Measurements from ENCODE around the gene ZC3H6.
"Not testable (repeated sequence)": the region's sequence is repeated elsewhere in the genome, so short reads cannot be mapped to it uniquely, and the experiment has no call there.

The ZC3H6 gene

GRCh38 chr2:112340475-112341267, 65.3 kb downstream of the ZC3H6 start:
- DNase-seq, result no peak

DNA sequence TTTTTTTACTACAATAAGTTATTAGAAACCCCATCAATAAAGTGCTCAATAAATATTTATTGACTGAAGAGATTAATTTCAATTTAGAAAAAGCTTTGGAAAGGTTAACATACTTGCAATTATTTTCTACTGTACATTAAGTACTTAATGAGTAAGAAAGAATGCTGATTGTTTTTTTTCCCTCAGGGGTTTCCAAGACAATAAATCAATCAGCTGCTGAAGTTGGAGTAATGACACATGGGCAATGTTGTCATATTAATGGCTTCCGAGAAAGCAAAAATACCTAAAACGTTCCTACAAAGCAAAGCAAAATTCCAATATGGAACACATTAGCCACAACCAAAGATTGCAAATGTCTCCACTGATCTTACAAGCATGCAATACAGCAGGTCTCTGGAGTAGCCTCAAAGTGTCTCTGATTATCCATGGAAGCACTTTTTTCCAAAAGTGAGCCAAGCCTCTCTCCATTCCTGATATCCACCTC, 66.7 kb downstream of the ZC3H6 start:
- no peak for DNase-seq

DNA sequence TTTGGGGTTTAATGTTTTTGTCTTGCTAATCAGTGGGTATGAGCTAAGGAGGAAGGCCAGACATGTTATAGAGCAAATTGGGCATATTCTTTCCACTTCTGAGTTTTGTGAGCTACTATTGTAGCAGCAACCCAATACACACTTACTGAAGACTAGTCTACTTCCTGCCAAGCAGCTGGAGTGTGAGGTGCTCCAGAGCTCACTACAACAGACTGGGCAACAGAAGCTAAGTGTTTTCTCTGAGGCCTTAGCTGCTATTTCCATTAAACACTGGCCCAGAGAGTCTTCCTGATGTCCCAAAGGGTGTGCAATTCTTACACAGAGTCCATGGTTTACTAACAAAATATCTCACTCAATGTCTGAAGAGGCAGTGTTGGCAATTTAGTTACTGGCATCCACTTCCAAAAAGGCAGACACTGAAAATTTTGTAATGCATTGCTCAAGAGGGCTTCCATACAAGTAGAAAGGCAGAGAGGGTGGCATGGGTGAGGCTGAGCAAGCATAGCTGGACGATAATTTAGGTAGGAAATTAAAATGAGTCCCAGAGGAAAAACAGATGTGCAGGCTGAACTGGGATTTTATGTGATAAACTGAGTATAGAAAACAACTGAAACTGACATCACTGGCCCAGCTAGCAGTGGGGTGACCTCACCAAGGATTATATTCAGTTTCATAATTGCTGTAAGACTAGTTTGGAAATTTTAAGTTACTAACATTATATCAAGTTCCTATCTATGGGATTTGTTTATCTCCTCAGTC, 68.6 kb downstream of the ZC3H6 start:
- DNase-seq, result no peak

GRCh38 chr2:112345030-112346027, 69.9 kb downstream of the ZC3H6 start:
- no peak for DNase-seq

DNA sequence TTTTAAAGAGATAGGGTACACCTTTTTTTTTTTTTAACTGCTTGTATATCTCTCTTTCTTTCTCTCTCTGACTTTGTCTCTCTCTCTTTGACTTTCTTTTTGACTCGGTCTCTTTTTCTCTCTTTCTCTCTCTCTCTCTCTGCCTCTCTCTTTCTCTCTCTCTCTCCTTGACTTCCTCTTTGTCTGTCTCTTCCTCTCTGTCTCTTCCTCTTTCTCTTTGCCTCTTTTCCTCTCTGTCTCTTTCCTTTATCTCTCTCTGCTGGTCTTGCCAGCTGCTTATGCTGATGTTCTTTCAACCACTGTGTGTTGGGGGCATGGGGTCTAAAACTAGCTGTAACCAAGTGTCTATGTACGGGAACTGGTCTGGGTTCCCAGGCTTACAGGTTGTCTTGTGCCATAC, 76.9 kb downstream of the ZC3H6 start:
- not testable (repeated sequence) for DNase-seq

GRCh38 chr2:112352809-112353603, 77.6 kb downstream of the ZC3H6 start:
- DNase-seq, result not testable (repeated sequence)

DNA sequence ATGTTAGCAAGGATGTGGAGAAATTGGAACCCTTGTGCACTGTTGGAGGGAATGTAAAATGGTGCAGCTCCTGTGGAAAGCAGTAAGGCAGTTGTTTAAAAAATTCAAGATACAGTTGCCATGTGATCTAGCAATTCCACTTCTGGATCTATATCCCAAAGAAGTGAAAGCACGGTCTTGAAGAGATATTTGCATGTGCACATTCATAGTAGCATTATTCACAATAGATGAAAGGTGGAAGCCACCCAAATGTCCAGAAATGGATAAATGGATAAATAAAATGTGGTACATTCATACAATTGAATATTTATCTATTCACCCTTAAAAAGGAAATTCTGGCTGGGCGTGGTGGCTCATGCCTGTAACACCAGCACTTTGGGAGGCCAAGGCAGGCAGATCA, 78.9 kb downstream of the ZC3H6 start:
- DNase-seq, result not testable (repeated sequence)

GRCh38 chr2:112360055-112360454, 84.7 kb downstream of the ZC3H6 start:
- DNase-seq, result not testable (repeated sequence)

All from DMS 273 treated with DMSO at 0.1 percent for 48 hours (cell line).